Tibial nerve (tissue), 4 donors: Measurements from ENCODE around the gene GPR26. TPM values are rescaled to one million over a fixed set of nuclear protein-coding genes. Genes with fewer than 3 reads are reported as not detected.
"Not testable (repeated sequence)": the region's sequence is repeated elsewhere in the genome, so short reads cannot be mapped to it uniquely, and the experiment has no call there.

ENCODE experiments used
- DNase-seq, 2 donors: peaks; one replicate each; pipeline ENCODE4 v3.0.0-alpha.2; 2019; ENCODE audit warnings: low spot score in 2 of 2
- H3K27ac ChIP-seq, 4 donors: fragments of 200-600 bp; sonication (generic) in 3 of 4; one replicate each; pipeline ENCODE4 v1.5.1; 2017 to 2019; ENCODE audit warnings: mild to moderate bottlenecking in 1 of 4
- H3K27me3 ChIP-seq, 2 donors: fragments of 200-600 bp; sonication (generic) in 1 of 2; one replicate each; pipeline versions ENCODE4 v1.5.1 to v1.6.0; 2017 to 2019
- H3K36me3 ChIP-seq, 3 donors: fragments of 200-600 bp; sonication (generic); one replicate each; pipeline ENCODE4 v1.5.1; 2018 to 2019
- H3K4me1 ChIP-seq, 4 donors: fragments of 200-600 bp; sonication (generic) in 3 of 4; one replicate each; pipeline ENCODE4 v1.5.1; 2017 to 2019
- H3K4me3 ChIP-seq, 4 donors: fragments of 200-600 bp; sonication (generic) in 3 of 4; one replicate each; pipeline ENCODE4 v1.5.1; 2017 to 2019; ENCODE audit warnings: mild to moderate bottlenecking in 1 of 4, moderate library complexity in 1 of 4
- H3K9me3 ChIP-seq, 4 donors: fragments of 200-600 bp; sonication (generic) in 3 of 4; one replicate each; pipeline ENCODE4 v1.5.1; 2017 to 2019
- CTCF ChIP-seq, 5 experiments: fragments of 200-600 bp in 3 of 5; fragments of 450-650 bp in 2 of 5; sonication (generic) in 3 of 5; IDR thresholded peaks; one replicate each; pipeline ENCODE4 v1.5.1; 2016 to 2019; ENCODE audit warnings: antibody characterized with exemption in 5 of 5, mild to moderate bottlenecking in 3 of 5, moderate library complexity in 2 of 5
- EP300 ChIP-seq, 2 donors: sonication (generic); formaldehyde crosslinking; IDR thresholded peaks; one replicate each; pipeline ENCODE4 v1.6.1; 2017; ENCODE audit warnings: antibody characterized with exemption in 2 of 2, mild to moderate bottlenecking in 1 of 2
- POLR2A ChIP-seq, 2 donors: fragments of 450-650 bp; IDR thresholded peaks; one replicate each; pipeline ENCODE4 v1.6.1; 2017; ENCODE audit warnings: antibody characterized with exemption in 2 of 2, mild to moderate bottlenecking in 2 of 2, moderate library complexity in 2 of 2
- WGBS, 2 donors: methylation state at CpG; one replicate each; pipeline ENCODE4 v1.1.5; 2018; 5-methylcytosine and 5-hydroxymethylcytosine counted together
- total RNA-seq, 4 donors: library from RNA; depleted of rRNA; stranded (reverse); fragments of >200 nt; gene quantifications; one replicate each; pipeline ENCODE4 v1.1.0, GENCODE V29; 2016

The GPR26 gene
- total RNA-seq, 4 donors from 2014 or later, result not detected

- Histone ChIP-seq H3K36me3 (no peaks in the 10 kb centered on the region), H3K4me3 (no peak overlapping the region), H3K27ac (no peak overlapping the region), H3K27me3 (no peaks in the 10 kb centered on the region), H3K4me1 (no peaks in the 10 kb centered on the region), H3K9me3 (peaks cover 0 to 2% (median 0%) of the 10 kb centered on the region in 4 donors)
- TF ChIP-seq EP300 (IDR thresholded peaks at IDR 0.05) (no peak), CTCF (IDR thresholded peaks at IDR 0.05) (no peak), POLR2A (IDR thresholded peaks at IDR 0.05) (no peak)
- no peak for DNase-seq
- 76 to 78% methylated on average over 6 of the region's 6 CpGs for WGBS, 2 donors
Measured at GRCh38 chr10:123729523-123729922, 63.4 kb downstream of the GPR26 start.

GRCh38 chr10:123736917-123737316 lies 70.8 kb downstream of the GPR26 start:
- H3K27ac ChIP-seq, H3K36me3 ChIP-seq, DNase-seq, H3K4me1 ChIP-seq, H3K4me3 ChIP-seq, H3K27me3 ChIP-seq: not testable (repeated sequence)
- peaks cover 0 to 15% (median 0%) of the 10 kb centered on the region in 4 donors for H3K9me3 ChIP-seq
- 57 to 93% methylated on average over 4 of the region's 4 CpGs for WGBS, 2 donors

- Histone ChIP-seq H3K4me3 (no peak overlapping the region), H3K36me3 (no peaks in the 10 kb centered on the region), H3K4me1 (no peaks in the 10 kb centered on the region), H3K27ac (no peak overlapping the region), H3K9me3 (peaks cover 0 to 4% (median 0%) of the 10 kb centered on the region in 4 donors), H3K27me3 (no peaks in the 10 kb centered on the region)
- 79 to 84% methylated on average over 7 of the region's 7 CpGs for WGBS, 2 donors
- DNase-seq, result no peak
- no peak for TF ChIP-seq POLR2A (IDR thresholded peaks at IDR 0.05)
- no peak for TF ChIP-seq EP300 (IDR thresholded peaks at IDR 0.05)
- TF ChIP-seq CTCF (IDR thresholded peaks at IDR 0.05), result no peak
Measured at GRCh38 chr10:123741146-123741545, 75.0 kb downstream of the GPR26 start.

GRCh38 chr10:123741711-123742110 lies 75.6 kb downstream of the GPR26 start:
- Histone ChIP-seq H3K36me3 (no peaks in the 10 kb centered on the region), H3K4me1 (peaks cover 0 to 5% (median 1%) of the 10 kb centered on the region in 4 donors), H3K27ac (no peak overlapping the region), H3K9me3 (peaks cover 0 to 4% (median 0%) of the 10 kb centered on the region in 4 donors), H3K4me3 (no peak overlapping the region), H3K27me3 (no peaks in the 10 kb centered on the region)
- TF ChIP-seq POLR2A (IDR thresholded peaks at IDR 0.05), result no peak
- no peak for TF ChIP-seq EP300 (IDR thresholded peaks at IDR 0.05)
- no peak for TF ChIP-seq CTCF (IDR thresholded peaks at IDR 0.05)
- DNase-seq, result no peak
- 89 to 93% methylated on average over 5 of the region's 5 CpGs for WGBS, 2 donors

- Histone ChIP-seq H3K27me3 (no peaks in the 10 kb centered on the region), H3K36me3 (no peaks in the 10 kb centered on the region), H3K4me1 (peaks cover 0 to 7% (median 2%) of the 10 kb centered on the region in 4 donors), H3K9me3 (no peaks in the 10 kb centered on the region), H3K27ac (no peak overlapping the region), H3K4me3 (no peak overlapping the region)
- TF ChIP-seq POLR2A (IDR thresholded peaks at IDR 0.05) (no peak), CTCF (IDR thresholded peaks at IDR 0.05) (no peak), EP300 (IDR thresholded peaks at IDR 0.05) (no peak)
- DNase-seq, result no peak
- 59% methylated on average over 10 of the region's 10 CpGs for WGBS, 2 donors
Measured at GRCh38 chr10:123742751-123743440, 76.7 kb downstream of the GPR26 start.
